PC-9 (cell line): ENCODE data around the gene MBNL1.

Source experiments
- EZH2 ChIP-seq: fragments of 200-600 bp; sonication (generic); IDR thresholded peaks from 2 replicates; pipeline ENCODE4 v1.8.0; 2017; ENCODE audit warnings: antibody characterized with exemption, low read depth
- TF ChIP-seq, protein P1 (sequence below): fragments of 200-600 bp; sonication (generic); conservative IDR thresholded peaks from 2 replicates; pipeline ENCODE4 v1.6.1; 2017; ENCODE audit warnings: mixed run types, antibody characterized with exemption, mild to moderate bottlenecking, moderate library complexity

DNA sequence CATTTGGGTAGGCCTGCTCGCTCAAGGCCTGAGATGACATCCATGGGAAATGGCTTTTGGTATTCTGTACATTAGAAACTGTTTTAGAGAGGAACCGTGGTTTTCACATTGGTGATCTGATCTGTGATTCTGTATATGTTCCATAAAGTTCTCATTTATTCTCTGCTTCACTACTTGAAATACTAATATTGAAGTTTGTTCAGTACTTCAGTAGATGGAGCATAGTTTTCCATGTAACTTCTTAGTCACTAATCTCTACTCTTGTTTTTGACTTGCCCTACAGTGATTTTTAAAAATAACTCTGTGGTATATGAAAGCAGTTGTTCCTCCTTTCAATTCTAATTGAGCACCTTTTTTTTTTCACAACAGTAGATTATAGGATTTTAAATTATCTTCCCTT lies 66.5 kb downstream of the MBNL1 start:
- TF ChIP-seq, protein P1, sequence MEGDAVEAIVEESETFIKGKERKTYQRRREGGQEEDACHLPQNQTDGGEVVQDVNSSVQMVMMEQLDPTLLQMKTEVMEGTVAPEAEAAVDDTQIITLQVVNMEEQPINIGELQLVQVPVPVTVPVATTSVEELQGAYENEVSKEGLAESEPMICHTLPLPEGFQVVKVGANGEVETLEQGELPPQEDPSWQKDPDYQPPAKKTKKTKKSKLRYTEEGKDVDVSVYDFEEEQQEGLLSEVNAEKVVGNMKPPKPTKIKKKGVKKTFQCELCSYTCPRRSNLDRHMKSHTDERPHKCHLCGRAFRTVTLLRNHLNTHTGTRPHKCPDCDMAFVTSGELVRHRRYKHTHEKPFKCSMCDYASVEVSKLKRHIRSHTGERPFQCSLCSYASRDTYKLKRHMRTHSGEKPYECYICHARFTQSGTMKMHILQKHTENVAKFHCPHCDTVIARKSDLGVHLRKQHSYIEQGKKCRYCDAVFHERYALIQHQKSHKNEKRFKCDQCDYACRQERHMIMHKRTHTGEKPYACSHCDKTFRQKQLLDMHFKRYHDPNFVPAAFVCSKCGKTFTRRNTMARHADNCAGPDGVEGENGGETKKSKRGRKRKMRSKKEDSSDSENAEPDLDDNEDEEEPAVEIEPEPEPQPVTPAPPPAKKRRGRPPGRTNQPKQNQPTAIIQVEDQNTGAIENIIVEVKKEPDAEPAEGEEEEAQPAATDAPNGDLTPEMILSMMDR = no peak
- TF ChIP-seq EZH2 = no peak
